Gastroesophageal sphincter (tissue), 4 donors: Measurements from ENCODE around the gene XXYLT1. TPM values are rescaled to one million over a fixed set of nuclear protein-coding genes. Genes with fewer than 3 reads are reported as not detected.
"Not testable (repeated sequence)": the region's sequence is repeated elsewhere in the genome, so short reads cannot be mapped to it uniquely, and the experiment has no call there.

Experiments used
- ATAC-seq: fragments of 150-250 bp; one replicate; pipeline ENCODE4 v1.9.1; 2016; ENCODE audit warnings: mild to moderate bottlenecking, moderate library complexity
- H3K27ac ChIP-seq, 4 donors: fragments of 200-600 bp; sonication (generic) in 3 of 4; 1 replicate in 3 of 4; 2 replicates in 1 of 4; pipeline ENCODE4 v1.5.1; 2016 to 2019
- H3K27me3 ChIP-seq: fragments of 200-600 bp; sonication (generic); one replicate; pipeline ENCODE4 v1.5.1; 2019
- H3K36me3 ChIP-seq, 2 donors: fragments of 200-600 bp; sonication (generic); one replicate each; pipeline ENCODE4 v1.5.1; 2019; ENCODE audit warnings: control low read depth in 1 of 2
- H3K4me1 ChIP-seq, 3 donors: fragments of 200-600 bp; sonication (generic); 1 replicate in 2 of 3; 2 replicates in 1 of 3; pipeline ENCODE4 v1.5.1; 2016 to 2019; ENCODE audit warnings: control low read depth in 2 of 3
- H3K4me3 ChIP-seq, 2 donors: fragments of 200-600 bp; sonication (generic); one replicate each; pipeline ENCODE4 v1.5.1; 2019; ENCODE audit warnings: mild to moderate bottlenecking in 1 of 2, moderate library complexity in 1 of 2
- H3K9me3 ChIP-seq, 3 donors: fragments of 200-600 bp; sonication (generic); one replicate each; pipeline ENCODE4 v1.5.1; 2017 to 2019; ENCODE audit warnings: control low read depth in 2 of 3
- EP300 ChIP-seq: sonication (generic); formaldehyde crosslinking; IDR thresholded peaks from one replicate; pipeline ENCODE4 v1.6.1; 2017; ENCODE audit warnings: antibody characterized with exemption, mild to moderate bottlenecking
- POLR2A ChIP-seq, 2 donors: fragments of 450-650 bp; IDR thresholded peaks; one replicate each; pipeline ENCODE4 v1.6.1; 2017; ENCODE audit warnings: antibody characterized with exemption in 2 of 2, mild to moderate bottlenecking in 2 of 2, moderate library complexity in 1 of 2
- POLR2AphosphoS5 ChIP-seq: sonication (generic); formaldehyde crosslinking; IDR thresholded peaks from one replicate; pipeline ENCODE4 v1.6.1; 2017; ENCODE audit warnings: antibody characterized with exemption
- WGBS, 2 donors: methylation state at CpG; one replicate each; pipeline ENCODE4 v1.1.5; 2018; ENCODE audit warnings: low coverage in 1 of 2; 5-methylcytosine and 5-hydroxymethylcytosine counted together
- total RNA-seq, 4 donors: library from RNA; depleted of rRNA; stranded (reverse); fragments of >200 nt; gene quantifications; one replicate each; pipeline ENCODE4 v1.1.0, GENCODE V29; 2016
- TF ChIP-seq, protein P1 (sequence below), 4 experiments: fragments of 200-600 bp in 2 of 4; fragments of 450-650 bp in 2 of 4; sonication (generic) in 1 of 4; IDR thresholded peaks; one replicate each; pipeline ENCODE4 v1.5.1; 2017 to 2019; ENCODE audit warnings: antibody characterized with exemption in 4 of 4, mild to moderate bottlenecking in 2 of 4, moderate library complexity in 2 of 4

The XXYLT1 gene
- total RNA-seq, 4 donors from 2014 or later: 10.1 to 14.0 (median 12.5) TPM

DNA sequence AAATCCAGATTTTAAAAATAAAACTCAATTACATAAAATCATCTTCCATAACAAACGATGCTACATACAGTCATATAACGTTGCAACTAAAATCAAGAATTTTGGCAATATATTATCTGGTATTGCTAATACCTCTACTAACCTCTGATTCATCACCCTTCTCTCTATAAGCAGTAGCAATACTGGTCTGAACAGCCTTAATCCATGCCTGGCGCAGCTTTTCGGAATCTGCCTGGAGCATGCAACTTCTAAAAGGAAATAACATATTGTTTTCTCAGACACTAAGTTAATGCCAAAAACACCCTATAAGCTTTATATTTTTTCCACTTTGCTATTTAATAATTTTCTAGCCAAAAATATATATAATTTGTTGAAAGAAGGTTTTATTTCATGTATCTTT, 35.4 kb upstream of the XXYLT1 start:
- Histone ChIP-seq H3K36me3 (peaks cover 0 to 42% of the 10 kb centered on the region in 2 donors), H3K27ac (no peak overlapping the region), H3K4me3 (no peak overlapping the region), H3K27me3 (no peaks in the 10 kb centered on the region), H3K9me3 (no peaks in the 10 kb centered on the region), H3K4me1 (no peaks in the 10 kb centered on the region)
- TF ChIP-seq EP300 (no peak), POLR2AphosphoS5 (no peak), POLR2A (IDR thresholded peaks at IDR 0.05) (no peak)
- TF ChIP-seq, protein P1, sequence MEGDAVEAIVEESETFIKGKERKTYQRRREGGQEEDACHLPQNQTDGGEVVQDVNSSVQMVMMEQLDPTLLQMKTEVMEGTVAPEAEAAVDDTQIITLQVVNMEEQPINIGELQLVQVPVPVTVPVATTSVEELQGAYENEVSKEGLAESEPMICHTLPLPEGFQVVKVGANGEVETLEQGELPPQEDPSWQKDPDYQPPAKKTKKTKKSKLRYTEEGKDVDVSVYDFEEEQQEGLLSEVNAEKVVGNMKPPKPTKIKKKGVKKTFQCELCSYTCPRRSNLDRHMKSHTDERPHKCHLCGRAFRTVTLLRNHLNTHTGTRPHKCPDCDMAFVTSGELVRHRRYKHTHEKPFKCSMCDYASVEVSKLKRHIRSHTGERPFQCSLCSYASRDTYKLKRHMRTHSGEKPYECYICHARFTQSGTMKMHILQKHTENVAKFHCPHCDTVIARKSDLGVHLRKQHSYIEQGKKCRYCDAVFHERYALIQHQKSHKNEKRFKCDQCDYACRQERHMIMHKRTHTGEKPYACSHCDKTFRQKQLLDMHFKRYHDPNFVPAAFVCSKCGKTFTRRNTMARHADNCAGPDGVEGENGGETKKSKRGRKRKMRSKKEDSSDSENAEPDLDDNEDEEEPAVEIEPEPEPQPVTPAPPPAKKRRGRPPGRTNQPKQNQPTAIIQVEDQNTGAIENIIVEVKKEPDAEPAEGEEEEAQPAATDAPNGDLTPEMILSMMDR (IDR thresholded peaks at IDR 0.05): no peak
- WGBS, 2 donors: 93 to 98% methylated on average over 4 of the region's 4 CpGs
- no peak for ATAC-seq

DNA sequence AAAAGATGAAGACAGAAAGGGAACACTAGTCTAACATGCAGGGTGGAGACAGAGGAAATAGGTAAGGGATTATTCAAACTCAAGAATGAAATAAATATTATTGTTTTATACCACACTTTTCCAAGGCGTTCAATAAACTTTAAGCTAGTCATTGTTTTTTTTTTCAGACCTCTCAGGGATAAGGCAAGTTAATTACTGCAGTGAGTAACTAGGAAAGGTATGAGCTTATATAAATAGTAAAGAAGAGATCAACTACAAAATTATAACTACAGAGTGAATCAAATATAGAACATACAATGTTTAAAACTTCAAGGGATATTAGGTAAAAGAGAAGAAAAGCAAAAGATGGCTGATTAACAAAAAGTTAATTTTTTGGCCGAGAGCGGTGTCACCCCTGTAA, 31.5 kb upstream of the XXYLT1 start:
- no peak overlapping the region for H3K27ac ChIP-seq
- no peaks in the 10 kb centered on the region for H3K27me3 ChIP-seq
- 67 to 72% methylated on average over 2 to 3 of the region's 3 CpGs for WGBS, 2 donors
- peaks cover 0 to 69% of the 10 kb centered on the region in 2 donors for H3K36me3 ChIP-seq
- no peaks in the 10 kb centered on the region for H3K9me3 ChIP-seq
- no peak for ATAC-seq
- H3K4me3 ChIP-seq: no peak overlapping the region
- TF ChIP-seq EP300 (no peak), POLR2AphosphoS5 (no peak), POLR2A (IDR thresholded peaks at IDR 0.05) (no peak)
- TF ChIP-seq, protein P1 (IDR thresholded peaks at IDR 0.05): no peak
- no peaks in the 10 kb centered on the region for H3K4me1 ChIP-seq

DNA sequence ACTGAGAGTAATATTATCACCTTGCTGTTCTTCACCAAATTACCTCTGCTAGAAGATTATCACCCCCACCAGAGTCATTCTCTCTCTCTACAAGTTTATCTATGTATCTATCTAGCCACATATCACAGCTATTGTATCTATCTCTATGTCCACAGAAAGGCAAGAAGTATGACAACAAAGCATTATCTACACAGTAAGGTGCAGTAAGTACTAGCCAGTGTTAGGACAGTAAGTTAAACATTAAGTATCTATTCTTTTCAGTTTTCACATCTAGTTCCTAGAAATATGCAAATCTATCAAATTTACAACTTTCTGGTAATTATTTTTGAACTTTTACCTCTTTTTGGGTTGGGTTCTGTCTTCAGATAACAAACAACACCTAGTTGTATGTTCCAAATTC, 26.5 kb upstream of the XXYLT1 start:
- TF ChIP-seq POLR2AphosphoS5 (no peak), EP300 (no peak), POLR2A (IDR thresholded peaks at IDR 0.05) (no peak)
- TF ChIP-seq, protein P1 (IDR thresholded peaks at IDR 0.05): no peak
- Histone ChIP-seq H3K9me3 (no peaks in the 10 kb centered on the region), H3K27ac (no peak overlapping the region), H3K27me3 (no peaks in the 10 kb centered on the region), H3K4me3 (no peak overlapping the region), H3K36me3 (peaks cover 0 to 70% of the 10 kb centered on the region in 2 donors), H3K4me1 (no peaks in the 10 kb centered on the region)
- ATAC-seq: no peak

DNA sequence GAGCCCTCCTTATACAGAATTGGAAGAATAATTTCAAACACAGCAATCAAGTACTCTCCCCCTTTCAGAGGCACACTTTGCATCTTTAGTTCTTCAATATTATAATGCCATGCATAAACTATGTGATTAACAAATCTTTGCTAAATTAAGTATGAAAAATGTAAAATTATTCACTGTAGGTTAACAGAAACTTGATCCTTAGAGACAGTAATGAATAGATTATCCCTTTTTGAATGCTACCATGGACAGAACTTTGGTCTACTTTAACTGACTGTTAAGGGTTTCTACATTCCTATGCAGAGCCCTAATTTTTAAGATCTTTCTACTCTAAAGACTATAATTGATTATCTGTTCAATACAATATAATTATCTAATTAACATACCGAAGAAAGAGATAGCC, 25.7 kb upstream of the XXYLT1 start:
- no peaks in the 10 kb centered on the region for H3K9me3 ChIP-seq
- TF ChIP-seq, protein P1 (IDR thresholded peaks at IDR 0.05): no peak
- TF ChIP-seq POLR2AphosphoS5 (no peak), EP300 (no peak), POLR2A (IDR thresholded peaks at IDR 0.05) (no peak)
- peaks cover 0 to 74% of the 10 kb centered on the region in 2 donors for H3K36me3 ChIP-seq
- ATAC-seq: no peak
- H3K4me1 ChIP-seq: no peaks in the 10 kb centered on the region
- H3K27ac ChIP-seq: no peak overlapping the region
- no peak overlapping the region for H3K4me3 ChIP-seq
- WGBS, 2 donors: 89 to 94% methylated on average over 1 of the region's 1 CpG
- H3K27me3 ChIP-seq: no peaks in the 10 kb centered on the region

DNA sequence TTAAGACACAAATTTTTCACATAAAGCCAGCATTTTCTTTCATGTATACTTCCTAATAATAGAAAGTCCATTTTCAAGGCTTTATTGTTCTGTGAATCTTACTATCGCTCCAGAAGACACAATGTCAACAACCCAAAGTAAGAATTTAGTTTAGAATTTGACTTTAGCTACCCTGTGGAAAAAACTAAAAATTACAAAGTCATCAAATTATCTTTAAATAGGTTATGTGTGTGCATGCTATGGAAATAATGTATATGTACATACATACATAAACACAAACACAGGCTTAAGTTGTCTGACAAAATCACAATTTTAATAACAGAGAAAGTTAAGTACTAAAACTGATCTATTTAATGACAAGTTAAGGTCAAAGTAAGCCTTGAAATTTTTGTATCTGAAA, 20.2 kb upstream of the XXYLT1 start:
- 79% methylated on average over 1 of the region's 1 CpG; no CpG with 5 or more reads in 1 of the 2 donors for WGBS, 2 donors
- H3K4me3 ChIP-seq: no peak overlapping the region
- peaks cover 0 to 89% of the 10 kb centered on the region in 2 donors for H3K36me3 ChIP-seq

DNA sequence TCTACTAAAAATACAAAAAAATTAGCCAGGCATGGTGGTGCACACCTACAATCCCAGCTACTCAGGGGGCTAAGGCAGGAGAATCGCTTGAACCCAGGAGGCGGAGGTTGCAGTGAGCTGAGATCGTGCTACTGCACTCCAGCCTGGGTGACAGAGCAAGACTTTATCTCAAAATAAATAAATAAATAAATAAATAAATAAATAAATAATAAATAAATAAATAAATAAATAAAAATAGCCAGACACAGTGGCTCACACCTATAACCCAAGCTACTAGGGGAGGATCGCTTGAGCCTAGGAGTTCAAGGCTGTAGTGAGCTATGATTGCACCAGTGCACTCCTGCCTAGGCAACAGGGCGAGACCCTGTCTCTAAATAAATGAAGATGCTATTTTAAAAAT, 19.7 kb upstream of the XXYLT1 start:
- H3K36me3 ChIP-seq: peaks cover 0 to 93% of the 10 kb centered on the region in 2 donors
- ATAC-seq, H3K4me1 ChIP-seq, H3K9me3 ChIP-seq, H3K4me3 ChIP-seq, H3K27ac ChIP-seq, H3K27me3 ChIP-seq: not testable (repeated sequence)
- WGBS, 2 donors: 90 to 93% methylated on average over 5 of the region's 5 CpGs

More for the DNA sequence above, 20.2 kb upstream of the XXYLT1 start:
- Histone ChIP-seq H3K4me1 (no peaks in the 10 kb centered on the region), H3K27ac (no peak overlapping the region), H3K27me3 (no peaks in the 10 kb centered on the region), H3K9me3 (no peaks in the 10 kb centered on the region)
- TF ChIP-seq POLR2AphosphoS5: no peak
- TF ChIP-seq, protein P1 (IDR thresholded peaks at IDR 0.05): no peak
- TF ChIP-seq POLR2A (IDR thresholded peaks at IDR 0.05): no peak
- TF ChIP-seq EP300: no peak
- no peak for ATAC-seq
